Nucleus accumbens (tissue), 56 donors: Measurements from ENCODE around the gene COL10A1.
"Not testable (repeated sequence)": the region's sequence is repeated elsewhere in the genome, so short reads cannot be mapped to it uniquely, and the experiment has no call there.

Source experiments
- DNase-seq, 56 donors: peaks; one replicate each; lab custom pipeline; 2025; lab: John Stamatoyannopoulos, UW

COL10A1 gene

GRCh38 chr6:116127771-116128493, 2.0 kb upstream of the COL10A1 start:
- no peak for DNase-seq

- DNase-seq: no peak
These were observed 5.5 kb downstream of the COL10A1 start for GRCh38 chr6:116120430-116120829.

GRCh38 chr6:116118608-116119007, 7.3 kb downstream of the COL10A1 start:
- DNase-seq: no peak

- no peak for DNase-seq
These were observed 10.2 kb downstream of the COL10A1 start for GRCh38 chr6:116115781-116116180.

GRCh38 chr6:116113386-116113785, 12.5 kb downstream of the COL10A1 start:
- DNase-seq: no peak

- peak in 5 of 56 donors; percentile 8 to 32 (median 19) for DNase-seq
These were observed 14.1 kb downstream of the COL10A1 start for GRCh38 chr6:116111552-116112528.

- DNase-seq: peak in 19 of 56 donors; percentile 7 to 64 (median 28)
These were observed 17.1 kb downstream of the COL10A1 start for GRCh38 chr6:116108836-116109235.

- DNase-seq: no peak
These were observed 19.8 kb downstream of the COL10A1 start for GRCh38 chr6:116106146-116106545.

- no peak for DNase-seq
These were observed 20.7 kb downstream of the COL10A1 start for GRCh38 chr6:116105247-116105646.

- no peak for DNase-seq
These were observed 21.3 kb downstream of the COL10A1 start for GRCh38 chr6:116104636-116105035.

- no peak for DNase-seq
These were observed 23.1 kb downstream of the COL10A1 start for GRCh38 chr6:116102873-116103272.

GRCh38 chr6:116101790-116102189, 24.1 kb downstream of the COL10A1 start:
- no peak for DNase-seq

GRCh38 chr6:116101302-116101718, 24.6 kb downstream of the COL10A1 start:
- DNase-seq: no peak

- peak in 54 of 56 donors; percentile 50 to 94 (median 81) for DNase-seq
These were observed 25.3 kb downstream of the COL10A1 start, which contains the start of gene NT5DC1 for GRCh38 chr6:116100419-116101301. Gene NT5DC1, plus strand, starts transcription at chr6:116100853. Its CDS starts 78 bp downstream, at chr6:116100931.

GRCh38 chr6:116099036-116099435, 26.9 kb downstream of the COL10A1 start:
- DNase-seq: no peak

GRCh38 chr6:116096979-116097816, 28.7 kb downstream of the COL10A1 start:
- DNase-seq: no peak

GRCh38 chr6:116096048-116096759, 29.7 kb downstream of the COL10A1 start:
- DNase-seq: not testable (repeated sequence)

GRCh38 chr6:116094041-116094440, 31.9 kb downstream of the COL10A1 start:
- DNase-seq: no peak

- no peak for DNase-seq
These were observed 35.7 kb downstream of the COL10A1 start for GRCh38 chr6:116090251-116090650.
